ENCODE data around the gene GRK2. TPM values are rescaled to one million over a fixed set of nuclear protein-coding genes. Genes with fewer than 3 reads are reported as not detected.

Gene GRK2
- total and polyA plus RNA-seq, 2 of the 8 experiments (the other 6 are each of a cell fraction or from before 2014, with no cell fraction given): 47.3 to 49.7 TPM

DNA sequence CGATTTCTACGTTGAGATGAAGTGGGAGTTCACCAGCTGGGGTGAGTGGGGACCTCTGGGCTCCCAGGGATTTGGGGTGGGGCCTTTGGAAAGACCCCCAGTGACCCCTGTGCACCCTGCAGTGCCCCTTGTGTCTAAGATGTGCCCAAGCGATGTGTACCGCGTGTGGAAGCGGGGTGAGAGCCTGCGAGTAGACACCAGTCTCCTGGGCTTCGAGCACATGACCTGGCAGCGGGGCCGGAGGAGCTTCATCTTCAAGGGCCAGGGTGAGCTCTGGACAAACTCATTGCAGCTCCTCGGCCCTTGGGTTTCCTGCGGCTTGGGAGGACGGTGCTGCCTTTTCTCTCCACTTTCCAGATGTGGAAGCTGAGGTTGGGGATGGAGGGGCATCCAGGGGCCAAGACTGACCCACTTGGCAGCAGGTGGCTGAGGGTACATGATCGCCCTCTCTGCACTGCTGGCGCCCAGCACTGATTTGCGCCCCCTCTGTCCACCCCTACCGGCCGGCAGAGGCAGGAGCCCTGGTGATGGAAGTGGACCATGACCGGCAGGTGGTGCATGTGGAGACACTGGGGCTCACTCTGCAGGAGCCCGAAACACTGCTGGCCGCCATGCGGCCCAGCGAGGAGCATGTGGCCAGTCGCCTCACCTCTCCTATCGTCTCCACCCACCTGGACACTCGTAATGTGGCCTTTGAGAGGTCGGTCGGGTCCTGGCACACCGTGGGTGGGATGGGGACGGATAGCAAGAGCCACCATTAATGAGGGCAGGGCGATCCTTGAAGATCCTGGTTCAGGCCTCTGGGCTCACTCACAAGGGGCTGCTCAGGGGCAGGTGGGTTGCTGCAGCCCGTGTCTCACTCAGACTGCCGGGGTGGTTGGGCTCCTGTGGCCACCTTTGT lies 25.5 kb downstream of the GRK2 start:
- H4K91ac ChIP-seq (replicated peaks; ENCODE audit: insufficient read length, low read length): no peak overlapping the region
- no peak overlapping the region for H3K14ac ChIP-seq (ENCODE audit: insufficient read length)
- H4K8ac ChIP-seq (ENCODE audit: extremely low read depth, insufficient read depth, low read length): no peak overlapping the region
- no peaks in the 10 kb centered on the region; the same call in 1 of the 2 replicates for H3K79me1 ChIP-seq (ENCODE audit: low read depth, low read length)
- POLR2A ChIA-PET (ENCODE audit: partially characterized antibody): interaction anchor here (0.9 to 7.9 kb wide), 3 partner anchors 9 to 51 kb away, joined by 3 to 106 read pairs (median 3); partner anchors contain the start of gene SSH3
- FAIRE-seq (no peak), DNase-seq (ENCODE audit: low read depth in 1 of 2, low spot score in 2 of 2) (no peak)
- H3K4ac ChIP-seq (replicated peaks; ENCODE audit: insufficient read length, low read depth, low read length): no peak overlapping the region
- H3K18ac ChIP-seq (ENCODE audit: extremely low read depth, low read length): no peak overlapping the region
- H4K20me1 ChIP-seq (replicated peaks in 1 of 2; ENCODE audit: control insufficient read depth in 1 of 2, insufficient read depth in 2 of 2, low read length in 2 of 2): peaks cover 0 to 4% of the 10 kb centered on the region in 2 experiments
- CTCF ChIA-PET (ENCODE audit: partially characterized antibody): interaction anchor here (0.7 to 5.9 kb wide), 13 partner anchors 8 to 90 kb away, joined by 3 to 47 read pairs (median 3); partner anchors contain the start of genes GRK2 and SSH3
- no peak overlapping the region for H2BK12ac ChIP-seq (ENCODE audit: low read depth, low read length)
- H3K23ac ChIP-seq (ENCODE audit: insufficient read length): no peak overlapping the region
- no peak overlapping the region for H3K4me3 ChIP-seq (ENCODE audit: extremely low read depth in 1 of 4, insufficient read depth in 2 of 4, low read depth in 3 of 4, low read length in 4 of 4)
- peaks cover 0 to 12% (median 6%) of the 10 kb centered on the region in 4 experiments; a peak in 3 of 8 replicates for H3K36me3 ChIP-seq (ENCODE audit: control insufficient read depth in 2 of 4, insufficient read depth in 4 of 4, low read length in 3 of 4)
- no peak overlapping the region for H3K56ac ChIP-seq (replicated peaks; ENCODE audit: insufficient read length, low read depth, low read length)
- no peak overlapping the region for H2BK20ac ChIP-seq (ENCODE audit: low read length)
- H3K9ac ChIP-seq (replicated peaks in 1 of 4; ENCODE audit: extremely low read depth in 1 of 4, low read depth in 3 of 4, low read length in 3 of 4): no peak overlapping the region
- no peak overlapping the region for H2BK15ac ChIP-seq (ENCODE audit: low read length)
- H2BK120ac ChIP-seq (replicated peaks; ENCODE audit: low read depth, low read length): no peak overlapping the region
- no peak overlapping the region for H3K4me2 ChIP-seq (ENCODE audit: insufficient read depth in 1 of 2, low read depth in 2 of 2, low read length in 2 of 2)
- H2BK5ac ChIP-seq (ENCODE audit: low read depth, low read length): no peak overlapping the region
- H4K5ac ChIP-seq (ENCODE audit: insufficient read length, low read depth, low read length): no peak overlapping the region
- no peaks in the 10 kb centered on the region for H3K27me3 ChIP-seq (replicated peaks in 1 of 4; ENCODE audit: control insufficient read depth in 3 of 4, extremely low read depth in 1 of 4, insufficient read depth in 3 of 4, low read length in 3 of 4)
- H3K27ac ChIP-seq (ENCODE audit: low read depth, low read length): no peak overlapping the region; the same call in 1 of the 2 replicates
- H3K4me1 ChIP-seq (replicated peaks in 1 of 4; ENCODE audit: control insufficient read depth in 3 of 4, insufficient read depth in 4 of 4, low read length in 3 of 4): peaks cover 0 to 18% (median 11%) of the 10 kb centered on the region in 4 experiments; a peak in 6 of 7 replicates
- no peak overlapping the region for H2AK5ac ChIP-seq (ENCODE audit: low read depth, low read length)
- peaks cover 7% of the 10 kb centered on the region; the same call in 1 of the 2 replicates for H3K23me2 ChIP-seq (ENCODE audit: low read depth, low read length)
- no peak overlapping the region for H2AFZ ChIP-seq (ENCODE audit: low read length)
- H3K9me3 ChIP-seq (ENCODE audit: insufficient read depth in 2 of 2, low read depth in 1 of 2, low read length in 1 of 2): no peaks in the 10 kb centered on the region; a peak in 1 of 4 replicates
- WGBS, 2 experiments (ENCODE audit: extremely low coverage in 1 of 2, insufficient coverage in 1 of 2, insufficient read length in 1 of 2, insufficient replicate concordance in 2 of 2, low coverage in 1 of 2, low lambda C conversion rate in 2 of 2, missing lambda C conversion rate in 1 of 2): 93% methylated on average over 28 of the region's 33 CpGs; no CpG with 5 or more reads in 1 of the 2 experiments
- H3K79me2 ChIP-seq (ENCODE audit: control insufficient read depth in 1 of 2, insufficient read depth in 2 of 2, low read length in 2 of 2): no peaks in the 10 kb centered on the region; a peak in 1 of 4 replicates
- TF ChIP-seq RNF2 (IDR thresholded peaks at IDR 0.05; ENCODE audit: borderline replicate concordance, low read depth, low read length, missing control alignments, poor library complexity, severe bottlenecking) (no peak), SIRT6 (IDR thresholded peaks at IDR 0.05; ENCODE audit: low read length) (no peak), TAF1 (IDR thresholded peaks at IDR 0.05; ENCODE audit: low read depth, low read length) (no peak), EZH2 (IDR thresholded peaks at IDR 0.05; ENCODE audit: low read depth, low read length, severe bottlenecking) (no peak), BCL11A (IDR thresholded peaks at IDR 0.05; ENCODE audit: low read depth in 2 of 2, low read length in 2 of 2) (no peak), CHD1 (IDR thresholded peaks at IDR 0.05; ENCODE audit: low read depth, low read length) (no peak)
- TF ChIP-seq, protein P1, sequence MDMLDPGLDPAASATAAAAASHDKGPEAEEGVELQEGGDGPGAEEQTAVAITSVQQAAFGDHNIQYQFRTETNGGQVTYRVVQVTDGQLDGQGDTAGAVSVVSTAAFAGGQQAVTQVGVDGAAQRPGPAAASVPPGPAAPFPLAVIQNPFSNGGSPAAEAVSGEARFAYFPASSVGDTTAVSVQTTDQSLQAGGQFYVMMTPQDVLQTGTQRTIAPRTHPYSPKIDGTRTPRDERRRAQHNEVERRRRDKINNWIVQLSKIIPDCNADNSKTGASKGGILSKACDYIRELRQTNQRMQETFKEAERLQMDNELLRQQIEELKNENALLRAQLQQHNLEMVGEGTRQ (IDR thresholded peaks at IDR 0.05; ENCODE audit: low read length): no peak

Measured in H1 (cell line).